ENCODE measurements around the gene XKRX.

DNA sequence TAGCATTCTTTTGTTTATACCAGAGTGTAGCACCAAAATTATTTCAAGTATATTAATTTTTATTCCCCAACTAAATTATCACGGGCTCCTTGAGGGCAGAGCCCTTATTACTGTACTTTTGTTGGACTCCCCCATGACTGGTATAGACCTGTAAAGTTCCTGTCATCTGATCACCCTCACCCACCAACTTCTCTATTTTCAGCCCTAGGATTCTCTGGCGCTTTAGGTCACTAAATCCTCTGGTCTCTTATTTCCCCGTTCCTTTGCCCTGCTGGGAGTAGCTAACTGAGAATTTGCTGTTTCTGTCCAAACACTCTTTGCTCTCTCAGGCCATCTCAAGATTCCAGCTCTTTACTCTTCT, 3.2 kb upstream of the XKRX start:
- no peak for TF ChIP-seq CTCF (IDR thresholded peaks at IDR 0.05)
- TF ChIP-seq POLR2A (IDR thresholded peaks at IDR 0.05) = no peak
